Activated B cell treated with CpG ODN at 0.5 μM for 24 hours (primary cell): ENCODE data around the gene SEMA4G. TPM values are rescaled to one million over a fixed set of nuclear protein-coding genes. Genes with fewer than 3 reads are reported as not detected.

ENCODE experiments used
- ATAC-seq: fragments of 200-7000 bp; cut with Tn5 transposase; one replicate; pipeline ENCODE4 v1.10.0; 2021; ENCODE audit warnings: low read depth, mild to moderate bottlenecking, moderate library complexity
- CTCF ChIA-PET: fragments of 350-600 bp; sonication (Branson Sonifier 250); formaldehyde crosslinking; loops from one replicate; lab custom pipeline; 2021; ENCODE audit warnings: antibody characterized with exemption; lab: Charles Lee
- POLR2A ChIA-PET: fragments of 350-600 bp; sonication (Branson Sonifier 250); formaldehyde crosslinking; loops from one replicate; lab custom pipeline; 2021; ENCODE audit warnings: antibody characterized with exemption; lab: Charles Lee
- DNase-seq: peaks from one replicate; pipeline ENCODE4 v3.0.0; 2022
- H3K27ac Mint-ChIP-seq: one replicate; pipeline ENCODE4 v1.8.0; 2020; ENCODE audit warnings: mixed read lengths
- H3K27me3 Mint-ChIP-seq: one replicate; pipeline ENCODE4 v1.8.0; 2021; ENCODE audit warnings: mixed read lengths
- H3K36me3 Mint-ChIP-seq: one replicate; pipeline ENCODE4 v1.8.0; 2021; ENCODE audit warnings: low read depth, mixed read lengths
- H3K4me1 Mint-ChIP-seq: one replicate; pipeline ENCODE4 v1.8.0; 2021; ENCODE audit warnings: mixed read lengths
- H3K4me3 Mint-ChIP-seq: one replicate; pipeline ENCODE4 v1.8.0; 2020; ENCODE audit warnings: mild to moderate bottlenecking, mixed read lengths
- H3K9me3 Mint-ChIP-seq: one replicate; pipeline ENCODE4 v1.8.0; 2020; ENCODE audit warnings: mixed read lengths
- intact Hi-C: fragments of 100-400 bp; cut with micrococcal nuclease; formaldehyde crosslinking; loops from one replicate; pipeline ENCODE4 v1.15.1; 2024
- total RNA-seq: library from RNA; stranded (reverse); gene quantifications from 2 replicates; pipeline ENCODE4 v1.2.3, GENCODE V29; 2022
- TF ChIP-seq, protein P1 (sequence below): fragments of 200-600 bp; IDR thresholded peaks from one replicate; pipeline ENCODE4 v1.8.0; 2022; ENCODE audit warnings: antibody characterized with exemption, mild to moderate bottlenecking

Gene SEMA4G
- total RNA-seq, 1 donor from 2014 or later, result 0.60 TPM

DNA sequence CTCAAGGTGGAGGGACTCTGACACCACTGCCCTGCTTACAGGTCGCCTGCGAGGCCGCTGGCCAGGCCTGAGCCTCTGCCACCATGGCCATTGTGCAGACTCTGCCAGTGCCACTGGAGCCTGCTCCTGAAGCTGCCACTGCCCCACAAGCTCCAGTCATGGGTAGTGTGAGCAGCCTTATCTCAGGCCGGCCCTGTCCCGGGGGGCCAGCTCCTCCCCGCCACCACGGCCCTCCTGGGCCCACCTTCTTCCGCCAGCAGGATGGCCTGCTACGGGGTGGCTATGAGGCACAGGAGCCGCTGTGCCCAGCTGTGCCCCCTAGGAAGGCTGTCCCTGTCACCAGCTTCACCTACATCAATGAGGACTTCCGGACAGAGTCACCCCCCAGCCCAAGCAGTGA lies 33.2 kb downstream of the SEMA4G start:
- no peak overlapping the region for H3K27ac Mint-ChIP-seq
- DNase-seq (no peak), ATAC-seq (no peak)
- peaks cover 23% of the 10 kb centered on the region for H3K36me3 Mint-ChIP-seq
- ChIA-PET POLR2A (no interaction called here), CTCF (interaction anchor here (0.7 to 3.3 kb wide), 3 partner anchors 12 to 17 kb away, joined by 3 to 11 read pairs (median 4); no protein-coding TSS in a partner anchor)
- H3K27me3 Mint-ChIP-seq, result no peaks in the 10 kb centered on the region
- intact Hi-C loops, result no loop called here
- no peak overlapping the region for H3K4me3 Mint-ChIP-seq
- TF ChIP-seq, protein P1, sequence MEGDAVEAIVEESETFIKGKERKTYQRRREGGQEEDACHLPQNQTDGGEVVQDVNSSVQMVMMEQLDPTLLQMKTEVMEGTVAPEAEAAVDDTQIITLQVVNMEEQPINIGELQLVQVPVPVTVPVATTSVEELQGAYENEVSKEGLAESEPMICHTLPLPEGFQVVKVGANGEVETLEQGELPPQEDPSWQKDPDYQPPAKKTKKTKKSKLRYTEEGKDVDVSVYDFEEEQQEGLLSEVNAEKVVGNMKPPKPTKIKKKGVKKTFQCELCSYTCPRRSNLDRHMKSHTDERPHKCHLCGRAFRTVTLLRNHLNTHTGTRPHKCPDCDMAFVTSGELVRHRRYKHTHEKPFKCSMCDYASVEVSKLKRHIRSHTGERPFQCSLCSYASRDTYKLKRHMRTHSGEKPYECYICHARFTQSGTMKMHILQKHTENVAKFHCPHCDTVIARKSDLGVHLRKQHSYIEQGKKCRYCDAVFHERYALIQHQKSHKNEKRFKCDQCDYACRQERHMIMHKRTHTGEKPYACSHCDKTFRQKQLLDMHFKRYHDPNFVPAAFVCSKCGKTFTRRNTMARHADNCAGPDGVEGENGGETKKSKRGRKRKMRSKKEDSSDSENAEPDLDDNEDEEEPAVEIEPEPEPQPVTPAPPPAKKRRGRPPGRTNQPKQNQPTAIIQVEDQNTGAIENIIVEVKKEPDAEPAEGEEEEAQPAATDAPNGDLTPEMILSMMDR, result no peak
- H3K4me1 Mint-ChIP-seq, result peaks cover 20% of the 10 kb centered on the region
- no peaks in the 10 kb centered on the region for H3K9me3 Mint-ChIP-seq

DNA sequence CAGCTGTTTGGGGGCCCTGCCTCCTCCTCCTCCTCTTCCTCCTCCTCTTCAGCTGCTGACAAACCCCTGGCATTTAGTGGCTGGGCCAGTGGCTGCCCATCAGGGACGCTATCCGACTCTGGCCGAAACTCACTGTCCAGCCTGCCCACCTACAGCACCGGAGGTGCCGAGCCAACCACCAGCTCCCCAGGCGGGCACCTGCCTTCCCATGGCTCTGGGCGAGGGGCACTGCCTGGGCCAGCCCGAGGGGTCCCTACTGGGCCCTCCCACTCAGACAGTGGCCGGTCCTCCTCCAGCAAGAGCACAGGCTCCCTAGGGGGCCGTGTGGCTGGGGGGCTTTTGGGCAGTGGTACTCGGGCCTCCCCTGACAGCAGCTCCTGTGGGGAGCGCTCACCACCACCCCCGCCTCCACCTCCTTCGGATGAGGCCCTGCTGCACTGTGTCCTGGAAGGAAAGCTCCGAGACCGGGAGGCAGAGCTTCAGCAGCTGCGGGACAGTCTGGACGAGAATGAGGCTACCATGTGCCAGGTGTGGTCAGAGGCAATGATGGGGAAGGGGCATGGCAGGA lies 34.4 kb downstream of the SEMA4G start:
- H3K9me3 Mint-ChIP-seq, result no peaks in the 10 kb centered on the region
- POLR2A ChIA-PET, result no interaction called here
- H3K27me3 Mint-ChIP-seq, result no peaks in the 10 kb centered on the region
- ATAC-seq (no peak), DNase-seq (no peak)
- CTCF ChIA-PET, result interaction anchor here (1.5 to 3.3 kb wide), 2 partner anchors 11 to 15 kb away, joined by 4 to 11 read pairs; no protein-coding TSS in a partner anchor
- H3K4me3 Mint-ChIP-seq, result no peak overlapping the region
- H3K36me3 Mint-ChIP-seq, result peaks cover 21% of the 10 kb centered on the region
- intact Hi-C loops, result no loop called here
- TF ChIP-seq, protein P1, result no peak
- H3K4me1 Mint-ChIP-seq, result peaks cover 10% of the 10 kb centered on the region
- no peak overlapping the region for H3K27ac Mint-ChIP-seq

DNA sequence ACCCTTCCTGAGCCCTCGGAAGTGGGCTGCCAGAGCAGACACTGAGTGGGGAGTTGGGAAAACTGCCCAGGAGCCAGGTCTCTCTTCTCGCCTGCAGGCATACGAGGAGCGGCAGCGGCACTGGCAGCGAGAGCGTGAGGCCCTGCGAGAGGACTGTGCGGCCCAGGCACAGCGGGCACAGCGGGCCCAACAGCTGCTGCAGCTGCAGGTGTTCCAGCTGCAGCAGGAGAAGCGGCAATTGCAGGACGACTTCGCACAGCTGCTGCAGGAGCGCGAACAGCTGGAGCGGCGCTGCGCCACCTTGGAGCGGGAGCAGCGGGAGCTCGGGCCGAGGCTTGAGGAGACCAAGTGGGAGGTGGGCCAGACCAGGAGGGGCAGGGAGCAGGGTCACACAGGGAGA lies 36.1 kb downstream of the SEMA4G start:
- CTCF ChIA-PET, result no interaction called here
- Mint-ChIP-seq H3K27ac (no peak overlapping the region), H3K9me3 (no peaks in the 10 kb centered on the region), H3K36me3 (peaks cover 20% of the 10 kb centered on the region), H3K4me3 (no peak overlapping the region), H3K27me3 (no peaks in the 10 kb centered on the region), H3K4me1 (peaks cover 6% of the 10 kb centered on the region)
- ATAC-seq (no peak), DNase-seq (no peak)
- POLR2A ChIA-PET, result no interaction called here
- TF ChIP-seq, protein P1, result no peak
- intact Hi-C loops, result no loop called here

DNA sequence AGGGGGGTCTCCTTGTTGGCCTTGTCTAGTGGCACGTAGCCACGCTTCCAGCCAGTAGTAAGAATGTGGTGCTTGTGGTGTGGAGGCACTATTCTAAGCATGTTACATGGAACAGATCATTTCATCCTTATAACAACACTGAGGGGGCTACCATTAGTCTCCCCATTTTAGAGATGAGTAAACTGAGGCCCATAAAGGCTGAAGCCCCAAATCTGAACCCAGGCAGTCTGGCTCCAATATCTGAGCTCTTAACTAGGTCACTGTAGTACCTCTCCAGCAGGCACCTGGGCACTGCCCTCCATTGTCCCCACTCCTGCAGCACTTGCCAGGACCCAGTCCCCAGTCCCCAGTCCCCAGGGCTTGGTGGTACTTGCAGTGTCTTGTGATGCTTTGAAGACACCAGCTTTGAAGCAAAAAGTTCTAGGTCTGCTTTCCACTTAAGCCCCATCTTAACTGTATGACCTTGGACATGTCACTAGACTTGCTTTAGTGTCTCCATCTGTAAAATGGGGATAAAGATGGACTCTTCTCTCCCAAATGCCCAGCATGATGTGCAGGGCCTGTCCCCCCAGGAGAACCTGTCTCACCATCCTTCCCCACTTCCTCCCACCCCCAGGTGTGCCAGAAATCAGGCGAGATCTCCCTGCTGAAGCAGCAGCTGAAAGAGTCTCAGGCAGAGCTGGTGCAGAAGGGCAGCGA lies 36.7 kb downstream of the SEMA4G start:
- ChIA-PET POLR2A (no interaction called here), CTCF (no interaction called here)
- no peak for ATAC-seq
- H3K4me3 Mint-ChIP-seq, result no peak overlapping the region
- no peaks in the 10 kb centered on the region for H3K27me3 Mint-ChIP-seq
- no peak overlapping the region for H3K27ac Mint-ChIP-seq
- DNase-seq, result no peak
- peaks cover 20% of the 10 kb centered on the region for H3K36me3 Mint-ChIP-seq
- H3K9me3 Mint-ChIP-seq, result no peaks in the 10 kb centered on the region
- peaks cover 3% of the 10 kb centered on the region for H3K4me1 Mint-ChIP-seq
- TF ChIP-seq, protein P1, result no peak
- intact Hi-C loops, result no loop called here

DNA sequence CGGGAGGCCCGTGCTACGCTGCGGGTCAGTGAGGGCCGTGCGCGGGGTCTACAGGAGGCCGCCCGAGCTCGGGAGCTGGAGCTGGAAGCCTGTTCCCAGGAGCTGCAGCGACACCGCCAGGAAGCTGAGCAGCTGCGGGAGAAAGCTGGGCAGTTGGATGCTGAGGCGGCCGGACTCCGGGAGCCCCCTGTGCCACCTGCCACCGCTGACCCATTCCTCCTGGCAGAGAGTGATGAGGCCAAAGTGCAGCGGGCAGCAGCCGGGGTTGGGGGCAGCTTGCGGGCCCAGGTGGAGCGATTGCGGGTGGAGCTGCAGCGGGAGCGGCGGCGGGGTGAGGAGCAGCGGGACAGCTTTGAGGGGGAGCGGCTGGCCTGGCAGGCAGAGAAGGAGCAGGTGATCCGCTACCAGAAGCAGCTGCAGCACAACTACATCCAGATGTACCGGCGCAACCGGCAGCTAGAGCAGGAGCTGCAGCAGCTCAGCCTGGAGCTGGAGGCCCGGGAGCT lies 37.3 kb downstream of the SEMA4G start:
- no peak for ATAC-seq
- H3K4me3 Mint-ChIP-seq, result no peak overlapping the region
- H3K27ac Mint-ChIP-seq, result no peak overlapping the region
- TF ChIP-seq, protein P1, result no peak
- intact Hi-C loops, result no loop called here
- H3K27me3 Mint-ChIP-seq, result no peaks in the 10 kb centered on the region
- no peak for DNase-seq
- ChIA-PET POLR2A (interaction anchor here (0.7 kb wide), 1 partner anchor 25 kb away, joined by 3 read pairs; the partner anchor contains the start of gene SFXN3), CTCF (interaction anchor here (0.7 kb wide), 1 partner anchor 9 kb away, joined by 4 read pairs; no protein-coding TSS in a partner anchor)
- peaks cover 20% of the 10 kb centered on the region for H3K36me3 Mint-ChIP-seq
- H3K9me3 Mint-ChIP-seq, result no peaks in the 10 kb centered on the region
- no peaks in the 10 kb centered on the region for H3K4me1 Mint-ChIP-seq
